ENCODE data around the gene KANSL1L. TPM values are rescaled to one million over a fixed set of nuclear protein-coding genes. Genes with fewer than 3 reads are reported as not detected.

The KANSL1L gene
- total RNA-seq, 2 donors from 2014 or later = 8.1 to 9.6 TPM

- DNase-seq (ENCODE audit: low spot score in 2 of 2) = no peak
- Mint-ChIP-seq H3K9me3 (peaks cover 0 to 3% of the 10 kb centered on the region in 2 donors), H3K36me3 (peaks cover 11 to 26% of the 10 kb centered on the region in 2 donors), H3K27ac (no peak overlapping the region)
- no peak for ATAC-seq
Observed at GRCh38 chr2:210157526-210157925, 13.7 kb downstream of the KANSL1L start.

- Mint-ChIP-seq H3K36me3 (peaks cover 32 to 48% of the 10 kb centered on the region in 2 donors), H3K27ac (no peak overlapping the region), H3K9me3 (peaks cover 23 to 29% of the 10 kb centered on the region in 2 donors)
- DNase-seq (ENCODE audit: low spot score in 2 of 2) (no peak), ATAC-seq (no peak)
Observed at GRCh38 chr2:210147614-210148013, 23.6 kb downstream of the KANSL1L start.

- H3K36me3 Mint-ChIP-seq = peaks cover 0 to 3% of the 10 kb centered on the region in 2 donors
- ATAC-seq = no peak
- no peak overlapping the region for H3K27ac Mint-ChIP-seq
- peaks cover 0 to 1% of the 10 kb centered on the region in 2 donors for H3K9me3 Mint-ChIP-seq
- no peak for DNase-seq (ENCODE audit: low spot score in 2 of 2)
Observed at GRCh38 chr2:210132239-210132638, 39.0 kb downstream of the KANSL1L start.

- DNase-seq (ENCODE audit: low spot score in 2 of 2) (no peak), ATAC-seq (no peak)
- Mint-ChIP-seq H3K27ac (no peak overlapping the region), H3K36me3 (peaks cover 23 to 24% of the 10 kb centered on the region in 2 donors), H3K9me3 (peaks cover 5 to 10% of the 10 kb centered on the region in 2 donors)
Observed at GRCh38 chr2:210128961-210129360, 42.2 kb downstream of the KANSL1L start.

- peaks cover 24 to 36% of the 10 kb centered on the region in 2 donors for H3K9me3 Mint-ChIP-seq
- peaks cover 38 to 45% of the 10 kb centered on the region in 2 donors for H3K36me3 Mint-ChIP-seq
- H3K27ac Mint-ChIP-seq = no peak overlapping the region
- no peak for DNase-seq (ENCODE audit: low spot score in 2 of 2)
- no peak for ATAC-seq
Observed at GRCh38 chr2:210113614-210114235, 57.5 kb downstream of the KANSL1L start.

- peaks cover 24 to 36% of the 10 kb centered on the region in 2 donors for H3K9me3 Mint-ChIP-seq
- DNase-seq (ENCODE audit: low spot score in 2 of 2) (no peak), ATAC-seq (no peak)
- peaks cover 38 to 45% of the 10 kb centered on the region in 2 donors for H3K36me3 Mint-ChIP-seq
- no peak overlapping the region for H3K27ac Mint-ChIP-seq
Observed at GRCh38 chr2:210112871-210113270, 58.3 kb downstream of the KANSL1L start.

- peaks cover 8 to 10% of the 10 kb centered on the region in 2 donors for H3K36me3 Mint-ChIP-seq
- H3K27ac Mint-ChIP-seq = no peak overlapping the region
- ATAC-seq (no peak), DNase-seq (ENCODE audit: low spot score in 2 of 2) (no peak)
- H3K9me3 Mint-ChIP-seq = no peaks in the 10 kb centered on the region
Observed at GRCh38 chr2:210099940-210100339, 71.3 kb downstream of the KANSL1L start.

GRCh38 chr2:210094787-210095186, 76.4 kb downstream of the KANSL1L start:
- Mint-ChIP-seq H3K27ac (no peak overlapping the region), H3K9me3 (no peaks in the 10 kb centered on the region), H3K36me3 (no peaks in the 10 kb centered on the region)
- ATAC-seq (no peak), DNase-seq (ENCODE audit: low spot score in 2 of 2) (no peak)

- ATAC-seq (no peak), DNase-seq (ENCODE audit: low spot score in 2 of 2) (no peak)
- no peak overlapping the region for H3K27ac Mint-ChIP-seq
- no peaks in the 10 kb centered on the region for H3K9me3 Mint-ChIP-seq
- H3K36me3 Mint-ChIP-seq = no peaks in the 10 kb centered on the region
Observed at GRCh38 chr2:210092791-210093190, 78.4 kb downstream of the KANSL1L start.

- Mint-ChIP-seq H3K36me3 (no peaks in the 10 kb centered on the region), H3K27ac (no peak overlapping the region), H3K9me3 (no peaks in the 10 kb centered on the region)
- DNase-seq (ENCODE audit: low spot score in 2 of 2) = no peak
- no peak for ATAC-seq
Observed at GRCh38 chr2:210086930-210087329, 84.3 kb downstream of the KANSL1L start.

GRCh38 chr2:210086292-210086691, 84.9 kb downstream of the KANSL1L start:
- no peak overlapping the region for H3K27ac Mint-ChIP-seq
- no peak for DNase-seq (ENCODE audit: low spot score in 2 of 2)
- no peaks in the 10 kb centered on the region for H3K36me3 Mint-ChIP-seq
- H3K9me3 Mint-ChIP-seq = no peaks in the 10 kb centered on the region
- ATAC-seq = no peak

GRCh38 chr2:210072922-210073509, 98.2 kb downstream of the KANSL1L start:
- no peak for ATAC-seq
- H3K27ac Mint-ChIP-seq = no peak overlapping the region
- no peak for DNase-seq (ENCODE audit: low spot score in 2 of 2)
- H3K36me3 Mint-ChIP-seq = no peaks in the 10 kb centered on the region
- H3K9me3 Mint-ChIP-seq = no peaks in the 10 kb centered on the region

- Mint-ChIP-seq H3K27ac (no peak overlapping the region), H3K36me3 (no peaks in the 10 kb centered on the region), H3K9me3 (no peaks in the 10 kb centered on the region)
- DNase-seq (ENCODE audit: low spot score in 2 of 2) (no peak), ATAC-seq (no peak)
Observed at GRCh38 chr2:210072493-210072892, 98.7 kb downstream of the KANSL1L start.

- no peak for DNase-seq (ENCODE audit: low spot score in 2 of 2)
- ATAC-seq = no peak
- H3K9me3 Mint-ChIP-seq = no peaks in the 10 kb centered on the region
- H3K36me3 Mint-ChIP-seq = peaks cover 0 to 5% of the 10 kb centered on the region in 2 donors
- no peak overlapping the region for H3K27ac Mint-ChIP-seq
Observed at GRCh38 chr2:210063306-210063705, 107.9 kb downstream of the KANSL1L start.

GRCh38 chr2:210055825-210056224, 115.4 kb downstream of the KANSL1L start:
- no peak for ATAC-seq

GRCh38 chr2:210054696-210055095, 116.5 kb downstream of the KANSL1L start:
- peaks cover 18 to 20% of the 10 kb centered on the region in 2 donors for H3K36me3 Mint-ChIP-seq
- H3K9me3 Mint-ChIP-seq = peaks cover 17 to 23% of the 10 kb centered on the region in 2 donors
- no peak overlapping the region for H3K27ac Mint-ChIP-seq
- no peak for DNase-seq (ENCODE audit: low spot score in 2 of 2)
- ATAC-seq = no peak

More at GRCh38 chr2:210055825-210056224, 115.4 kb downstream of the KANSL1L start:
- Mint-ChIP-seq H3K9me3 (peaks cover 17 to 20% of the 10 kb centered on the region in 2 donors), H3K27ac (no peak overlapping the region), H3K36me3 (peaks cover 18 to 20% of the 10 kb centered on the region in 2 donors)
- DNase-seq (ENCODE audit: low spot score in 2 of 2) = no peak

GRCh38 chr2:210050885-210051284, 120.3 kb downstream of the KANSL1L start:
- DNase-seq (ENCODE audit: low spot score in 2 of 2) = no peak
- peaks cover 10 to 15% of the 10 kb centered on the region in 2 donors for H3K9me3 Mint-ChIP-seq
- H3K36me3 Mint-ChIP-seq = peaks cover 8 to 20% of the 10 kb centered on the region in 2 donors
- ATAC-seq = no peak
- no peak overlapping the region for H3K27ac Mint-ChIP-seq

- Mint-ChIP-seq H3K36me3 (peaks cover 0 to 12% of the 10 kb centered on the region in 2 donors), H3K27ac (peak overlapping the region in 1 of 2 donors; percentile 68), H3K9me3 (peaks cover 4 to 8% of the 10 kb centered on the region in 2 donors)
- no peak for ATAC-seq
- no peak for DNase-seq (ENCODE audit: low spot score in 2 of 2)
Observed at GRCh38 chr2:210049831-210050230, 121.4 kb downstream of the KANSL1L start.
